ENCODE results near the gene NDUFA8. TPM values are rescaled to one million over a fixed set of nuclear protein-coding genes. Genes with fewer than 3 reads are reported as not detected.

NDUFA8 gene
- total RNA-seq, 4 donors from 2014 or later = 39.0 to 84.0 (median 71.9) TPM

DNA sequence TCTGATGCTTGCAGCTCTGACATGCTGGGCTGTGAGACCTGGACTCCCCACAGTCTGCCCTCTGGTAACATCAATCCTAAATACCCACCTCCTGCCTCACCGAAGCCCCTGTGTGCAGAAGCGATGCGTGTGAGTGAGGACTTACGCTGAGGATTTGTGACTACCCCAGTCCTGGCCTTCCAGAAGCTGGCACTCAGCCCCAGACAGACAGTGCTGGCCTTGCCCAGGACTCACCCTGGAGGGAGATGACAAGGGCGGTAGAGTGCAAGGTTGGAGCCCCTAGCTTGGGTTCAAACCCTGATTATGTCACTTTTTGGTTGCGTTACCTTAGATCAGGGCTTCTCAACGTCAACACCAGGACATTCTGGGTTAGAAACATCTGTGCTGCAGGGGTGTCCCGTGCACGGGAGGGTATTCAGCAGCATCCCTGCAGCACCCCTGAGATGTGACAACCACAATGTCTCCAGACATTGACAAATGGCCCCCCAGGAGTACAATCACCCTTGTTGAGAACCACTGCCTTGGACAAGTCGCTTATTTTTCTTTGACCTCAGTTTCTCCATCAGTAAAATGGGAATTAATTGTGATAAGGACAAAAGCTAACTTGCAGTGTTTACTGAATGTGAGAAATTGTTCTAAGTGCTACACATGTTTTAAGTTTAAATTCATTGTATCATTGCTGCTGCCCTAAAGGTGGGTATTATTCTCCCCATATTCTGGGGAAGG, 43.0 kb downstream of the NDUFA8 start:
- Histone ChIP-seq H3K4me3 (no peak overlapping the region), H3K27ac (no peak overlapping the region), H3K27me3 (no peaks in the 10 kb centered on the region), H3K36me3 (no peaks in the 10 kb centered on the region), H3K9me3 (no peaks in the 10 kb centered on the region), H3K4me1 (no peaks in the 10 kb centered on the region)
- 89 to 90% methylated on average over 2 to 5 of the region's 10 CpGs for WGBS, 2 donors (ENCODE audit: low coverage in 1 of 2)
- no peak for ATAC-seq
- TF ChIP-seq, protein P1, sequence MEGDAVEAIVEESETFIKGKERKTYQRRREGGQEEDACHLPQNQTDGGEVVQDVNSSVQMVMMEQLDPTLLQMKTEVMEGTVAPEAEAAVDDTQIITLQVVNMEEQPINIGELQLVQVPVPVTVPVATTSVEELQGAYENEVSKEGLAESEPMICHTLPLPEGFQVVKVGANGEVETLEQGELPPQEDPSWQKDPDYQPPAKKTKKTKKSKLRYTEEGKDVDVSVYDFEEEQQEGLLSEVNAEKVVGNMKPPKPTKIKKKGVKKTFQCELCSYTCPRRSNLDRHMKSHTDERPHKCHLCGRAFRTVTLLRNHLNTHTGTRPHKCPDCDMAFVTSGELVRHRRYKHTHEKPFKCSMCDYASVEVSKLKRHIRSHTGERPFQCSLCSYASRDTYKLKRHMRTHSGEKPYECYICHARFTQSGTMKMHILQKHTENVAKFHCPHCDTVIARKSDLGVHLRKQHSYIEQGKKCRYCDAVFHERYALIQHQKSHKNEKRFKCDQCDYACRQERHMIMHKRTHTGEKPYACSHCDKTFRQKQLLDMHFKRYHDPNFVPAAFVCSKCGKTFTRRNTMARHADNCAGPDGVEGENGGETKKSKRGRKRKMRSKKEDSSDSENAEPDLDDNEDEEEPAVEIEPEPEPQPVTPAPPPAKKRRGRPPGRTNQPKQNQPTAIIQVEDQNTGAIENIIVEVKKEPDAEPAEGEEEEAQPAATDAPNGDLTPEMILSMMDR (IDR thresholded peaks at IDR 0.05) = no peak
- TF ChIP-seq POLR2A (IDR thresholded peaks at IDR 0.05) (no peak), EP300 (IDR thresholded peaks at IDR 0.05) (no peak), POLR2AphosphoS5 (IDR thresholded peaks at IDR 0.05) (no peak)

DNA sequence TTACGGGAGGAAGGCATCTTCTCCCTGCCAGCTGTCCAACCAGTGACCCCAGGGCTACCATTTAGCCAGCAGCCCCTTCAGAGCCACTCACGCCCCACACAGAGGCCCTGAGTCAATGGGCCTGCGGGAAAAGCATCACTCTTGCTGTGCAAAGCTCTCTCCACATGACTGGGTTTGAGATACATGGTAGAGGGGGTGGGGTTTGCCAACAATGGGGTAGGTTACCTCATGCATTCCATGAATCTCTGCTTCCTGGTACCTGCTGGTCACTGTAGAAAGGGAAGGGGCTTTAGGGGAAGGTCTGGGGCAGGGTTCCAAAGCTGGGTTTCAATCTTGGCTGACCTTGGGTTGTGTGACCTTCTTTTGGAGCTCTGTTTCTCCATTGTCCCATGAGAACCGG, 43.5 kb downstream of the NDUFA8 start:
- Histone ChIP-seq H3K4me1 (no peaks in the 10 kb centered on the region), H3K36me3 (no peaks in the 10 kb centered on the region), H3K4me3 (no peak overlapping the region), H3K27me3 (no peaks in the 10 kb centered on the region), H3K9me3 (no peaks in the 10 kb centered on the region), H3K27ac (no peak overlapping the region)
- ATAC-seq = no peak
- TF ChIP-seq POLR2A (IDR thresholded peaks at IDR 0.05) (no peak), EP300 (IDR thresholded peaks at IDR 0.05) (no peak), POLR2AphosphoS5 (IDR thresholded peaks at IDR 0.05) (no peak)
- TF ChIP-seq, protein P1 (IDR thresholded peaks at IDR 0.05) = no peak
- 86 to 100% methylated on average over 1 of the region's 4 CpGs for WGBS, 2 donors (ENCODE audit: low coverage in 1 of 2)

DNA sequence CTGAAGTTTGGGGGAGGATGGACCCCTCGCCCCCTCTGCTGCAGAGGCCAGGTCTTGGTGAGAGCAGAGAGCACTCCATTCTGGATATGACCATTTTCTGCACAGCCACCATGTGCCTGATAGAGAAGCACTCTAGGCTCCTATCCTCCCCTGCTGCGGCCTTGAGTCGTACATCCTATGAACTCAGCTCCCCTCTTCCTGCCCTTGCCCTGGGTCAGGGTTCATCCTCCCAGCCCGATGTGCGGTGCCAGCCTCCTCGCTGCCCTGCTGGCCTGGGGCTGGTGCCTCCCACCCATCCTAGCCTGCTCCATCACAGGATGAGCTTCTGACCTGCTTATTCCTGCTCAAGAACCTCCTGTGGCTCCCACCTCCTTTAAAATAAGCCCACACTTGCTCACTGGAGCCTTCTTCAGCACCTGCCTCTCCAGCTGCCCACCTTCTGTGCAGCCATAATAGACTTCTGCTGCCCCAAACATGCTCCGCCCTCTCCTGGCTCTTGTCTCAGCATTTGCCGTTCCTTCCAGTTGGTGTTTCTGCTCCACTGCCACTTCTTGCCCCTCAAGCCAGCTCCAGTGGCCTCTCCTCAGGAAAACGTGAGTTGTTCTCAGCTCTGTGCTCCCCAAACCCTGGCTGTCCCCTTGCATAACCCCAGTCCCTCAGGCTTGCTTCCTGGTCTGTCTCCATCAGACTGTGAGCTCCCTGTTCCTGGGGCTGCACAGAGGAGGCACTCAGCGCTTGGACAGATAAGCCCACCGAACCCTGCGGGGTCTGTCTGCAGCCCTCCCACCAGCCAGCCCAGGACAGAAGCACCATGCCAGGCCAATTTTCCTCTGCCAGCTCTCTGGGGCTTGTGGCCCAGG, 44.2 kb downstream of the NDUFA8 start:
- Histone ChIP-seq H3K27ac (no peak overlapping the region), H3K4me3 (no peak overlapping the region), H3K4me1 (no peaks in the 10 kb centered on the region), H3K36me3 (no peaks in the 10 kb centered on the region), H3K9me3 (no peaks in the 10 kb centered on the region), H3K27me3 (no peaks in the 10 kb centered on the region)
- TF ChIP-seq POLR2AphosphoS5 (IDR thresholded peaks at IDR 0.05) (no peak), EP300 (IDR thresholded peaks at IDR 0.05) (no peak), POLR2A (IDR thresholded peaks at IDR 0.05) (no peak)
- TF ChIP-seq, protein P1 (IDR thresholded peaks at IDR 0.05) = no peak
- 66 to 80% methylated on average over 3 to 7 of the region's 12 CpGs for WGBS, 2 donors (ENCODE audit: low coverage in 1 of 2)
- ATAC-seq = no peak

DNA sequence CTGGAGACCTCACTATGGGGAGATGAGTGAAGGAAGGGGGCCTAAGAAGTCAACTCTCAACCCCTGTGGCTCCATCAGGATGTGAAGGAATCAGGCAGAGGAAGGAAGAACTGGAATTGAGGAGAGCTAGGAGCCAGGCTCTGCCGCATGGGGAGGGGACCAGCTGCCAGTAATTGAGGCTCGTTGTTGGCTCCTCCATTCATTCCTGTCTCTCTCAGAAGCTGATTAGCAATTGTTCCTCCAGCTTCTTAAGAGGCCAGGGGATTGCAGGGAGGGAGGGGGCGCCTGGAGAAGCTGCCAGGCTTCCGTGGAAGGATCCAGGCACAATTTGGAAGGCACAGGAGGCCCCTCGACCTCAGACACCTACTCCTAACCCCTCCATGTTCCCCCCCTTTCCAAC, 46.0 kb downstream of the NDUFA8 start:
- no peak for ATAC-seq
- WGBS, 2 donors (ENCODE audit: low coverage in 1 of 2) = 20% methylated on average over 4 of the region's 5 CpGs; no CpG with 5 or more reads in 1 of the 2 donors
- no peak overlapping the region for H3K27ac ChIP-seq
- H3K36me3 ChIP-seq = no peaks in the 10 kb centered on the region
- no peak overlapping the region for H3K4me3 ChIP-seq
- TF ChIP-seq POLR2AphosphoS5 (IDR thresholded peaks at IDR 0.05) (no peak), POLR2A (IDR thresholded peaks at IDR 0.05) (no peak), EP300 (IDR thresholded peaks at IDR 0.05) (no peak)
- TF ChIP-seq, protein P1 (IDR thresholded peaks at IDR 0.05) = no peak
- no peaks in the 10 kb centered on the region for H3K4me1 ChIP-seq
- no peaks in the 10 kb centered on the region for H3K9me3 ChIP-seq
- no peaks in the 10 kb centered on the region for H3K27me3 ChIP-seq
